HG02571 (cell line): Measurements from ENCODE around the gene KDM3A.
"Not testable (repeated sequence)": the region's sequence is repeated elsewhere in the genome, so short reads cannot be mapped to it uniquely, and the experiment has no call there.

ENCODE experiments used
- ATAC-seq: cut with Tn5 transposase; IDR thresholded peaks from one replicate; pipeline ENCODE4 v1.9.1; 2021; ENCODE audit warnings: mild to moderate bottlenecking, moderate library complexity; ENCODE audit not compliant: unreplicated experiment

KDM3A gene

GRCh38 chr2:86471637-86472036 lies 30.5 kb downstream of the KDM3A start:
- no peak for ATAC-seq

- ATAC-seq, result no peak
Observed at GRCh38 chr2:86476092-86476491, 34.9 kb downstream of the KDM3A start.

GRCh38 chr2:86476918-86477317 lies 35.7 kb downstream of the KDM3A start:
- no peak for ATAC-seq

- no peak for ATAC-seq
Observed at GRCh38 chr2:86477349-86477748, 36.2 kb downstream of the KDM3A start.

- no peak for ATAC-seq
Observed at GRCh38 chr2:86480105-86480504, 38.9 kb downstream of the KDM3A start.

- ATAC-seq, result no peak
Observed at GRCh38 chr2:86482034-86482433, 40.9 kb downstream of the KDM3A start.

- ATAC-seq, result no peak
Observed at GRCh38 chr2:86484385-86484784, 43.2 kb downstream of the KDM3A start.

- no peak for ATAC-seq
Observed at GRCh38 chr2:86485103-86485502, 43.9 kb downstream of the KDM3A start.

GRCh38 chr2:86485802-86486201 lies 44.6 kb downstream of the KDM3A start:
- ATAC-seq, result no peak

- no peak for ATAC-seq
Observed at GRCh38 chr2:86487062-86487461, 45.9 kb downstream of the KDM3A start.

- no peak for ATAC-seq
Observed at GRCh38 chr2:86488561-86489250, 47.5 kb downstream of the KDM3A start.

GRCh38 chr2:86489542-86489941 lies 48.4 kb downstream of the KDM3A start:
- no peak for ATAC-seq

GRCh38 chr2:86490245-86490644 lies 49.1 kb downstream of the KDM3A start:
- ATAC-seq, result no peak

- ATAC-seq, result no peak
Observed at GRCh38 chr2:86491088-86491487, 49.9 kb downstream of the KDM3A start.

GRCh38 chr2:86492048-86492453 lies 50.9 kb downstream of the KDM3A start:
- no peak for ATAC-seq

- ATAC-seq, result not testable (repeated sequence)
Observed at GRCh38 chr2:86496391-86496790, 55.2 kb downstream of the KDM3A start.

GRCh38 chr2:86498468-86499260 lies 57.5 kb downstream of the KDM3A start:
- ATAC-seq, result no peak

- no peak for ATAC-seq
Observed at GRCh38 chr2:86499326-86499725, 58.2 kb downstream of the KDM3A start.

GRCh38 chr2:86500325-86501083 lies 59.3 kb downstream of the KDM3A start:
- ATAC-seq, result no peak

- ATAC-seq, result no peak
Observed at GRCh38 chr2:86507600-86507999, 66.4 kb downstream of the KDM3A start.

- ATAC-seq, result no peak
Observed at GRCh38 chr2:86510436-86510933, 69.3 kb downstream of the KDM3A start.
